SKM-1 (cell line): ENCODE data around the gene INMT.

Experiments
- DNase-seq: peaks from one replicate; lab custom pipeline; 2025; ENCODE audit not compliant: unreplicated experiment; lab: John Stamatoyannopoulos, UW

Gene INMT

DNA sequence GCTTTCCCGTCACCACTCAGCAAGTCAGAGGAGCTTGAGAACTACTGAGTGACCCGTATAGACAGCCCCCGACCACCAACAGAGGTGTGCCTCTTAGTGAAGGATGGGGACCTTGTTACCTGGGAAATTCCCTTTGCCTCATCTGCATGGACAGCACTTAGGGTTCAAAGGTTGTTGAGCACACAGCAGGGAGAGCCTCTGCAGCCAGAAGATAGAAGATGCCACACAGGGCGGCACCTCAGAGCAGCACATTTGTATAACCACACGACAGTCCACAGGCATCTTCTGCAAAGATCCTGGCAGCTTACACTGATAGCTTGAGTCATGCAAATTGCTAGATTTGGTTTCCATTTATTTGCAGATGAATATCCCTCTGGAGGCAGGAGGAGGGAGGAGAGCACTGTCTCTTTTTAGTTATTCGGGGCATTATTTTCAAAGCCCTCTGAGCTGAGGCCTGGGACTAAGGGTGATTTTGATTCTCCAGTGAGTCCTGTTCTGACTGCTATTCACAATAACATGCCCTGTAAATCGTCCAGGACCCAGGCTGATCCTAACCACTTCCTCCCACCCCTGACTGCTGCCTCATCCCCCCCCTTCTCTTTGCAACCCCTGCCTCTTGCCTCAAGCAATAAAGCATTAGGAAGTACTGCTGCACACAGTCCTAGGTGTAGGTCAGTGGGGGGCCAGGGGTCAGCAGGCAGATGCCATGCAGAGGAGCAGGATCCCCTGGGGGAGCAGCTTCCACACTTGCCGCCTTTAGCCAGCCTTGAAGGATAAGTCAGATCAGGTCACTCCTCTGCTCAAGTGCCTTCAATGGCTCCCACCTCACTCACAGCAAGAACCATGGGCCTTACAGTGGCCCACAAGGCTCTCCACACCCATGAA lies 24.6 kb upstream of the INMT start:
- DNase-seq: peak; percentile 13

DNA sequence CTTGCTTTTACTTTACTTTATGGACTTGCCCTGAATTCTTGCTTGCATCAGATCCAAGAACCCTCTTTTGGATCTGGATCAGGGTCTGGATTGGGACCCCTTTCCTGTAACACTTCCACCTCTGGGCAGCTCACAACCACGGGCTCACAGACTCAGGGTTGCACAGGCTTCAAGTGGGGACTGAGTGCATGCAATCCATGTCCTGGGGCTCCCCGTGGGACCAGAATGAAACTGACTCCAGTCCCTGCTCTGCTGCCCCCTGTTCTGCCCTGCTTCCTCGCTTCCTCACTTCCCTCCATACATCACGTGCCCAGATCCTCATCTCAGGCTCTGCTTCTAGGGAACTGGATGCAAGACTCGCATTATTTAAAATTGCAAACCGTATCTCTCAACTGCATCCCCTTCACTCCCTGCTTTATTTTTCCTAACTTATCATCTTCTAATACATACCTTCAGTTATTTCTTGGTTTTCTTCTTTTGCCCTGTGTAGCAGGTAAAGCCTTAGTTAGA lies 23.3 kb upstream of the INMT start:
- DNase-seq: no peak

DNA sequence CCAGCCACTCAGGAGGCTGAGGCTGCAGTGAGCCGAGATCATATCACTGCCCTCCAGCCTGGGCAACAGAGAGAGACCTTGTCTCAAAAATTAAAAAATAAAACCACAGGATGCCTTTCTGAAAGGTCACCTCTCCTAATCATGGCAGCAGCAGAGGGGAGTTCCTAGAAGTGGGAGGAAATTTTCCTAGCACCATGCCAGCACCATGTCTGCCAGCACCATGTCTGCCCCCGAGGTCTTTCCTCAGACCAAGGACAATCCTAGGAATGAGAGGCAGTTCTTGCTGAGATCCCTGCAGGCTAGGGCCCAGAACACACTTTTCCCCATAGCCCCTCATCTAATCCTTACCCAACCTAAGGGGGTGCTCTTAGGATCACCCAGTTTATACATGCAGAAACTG lies 22.3 kb upstream of the INMT start:
- no peak for DNase-seq

DNA sequence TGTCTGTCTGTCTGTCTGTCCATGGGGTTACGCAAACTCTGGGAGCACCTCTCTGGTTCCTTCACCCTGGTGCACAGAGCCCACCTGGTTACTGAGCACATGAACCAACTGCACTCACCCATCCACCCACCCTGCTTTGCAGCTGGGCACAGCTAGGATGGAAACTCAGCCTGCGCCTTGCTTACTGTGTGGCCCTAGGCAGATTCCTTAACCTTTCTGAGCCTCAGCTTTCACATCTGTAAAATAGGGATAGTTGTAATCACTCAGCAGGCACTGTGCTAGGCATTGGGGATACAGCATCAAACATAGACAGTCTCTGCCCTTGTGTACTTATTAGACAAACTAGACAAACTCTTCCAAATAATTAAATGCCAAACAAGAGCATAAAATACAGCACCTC lies 21.8 kb upstream of the INMT start:
- no peak for DNase-seq

DNA sequence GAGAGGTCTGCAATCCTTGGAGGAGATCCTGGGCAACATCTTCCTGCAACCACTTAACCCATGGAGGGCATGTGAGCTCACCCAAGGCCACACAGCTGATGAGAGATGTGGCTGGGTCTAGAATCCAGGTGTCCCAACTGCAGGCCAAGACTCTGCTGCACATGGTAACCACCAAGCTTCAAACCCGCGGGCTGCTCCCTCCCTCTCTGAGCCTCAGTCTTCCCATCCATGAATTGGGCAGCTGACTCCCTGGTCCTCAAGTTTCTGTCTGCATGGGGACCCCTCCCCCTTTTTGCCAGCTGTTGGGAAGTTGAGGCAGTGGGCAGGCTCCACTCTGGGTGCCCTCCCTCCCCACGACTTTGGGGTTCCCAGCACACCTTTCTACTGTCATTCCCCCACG lies 20.9 kb upstream of the INMT start:
- no peak for DNase-seq

DNA sequence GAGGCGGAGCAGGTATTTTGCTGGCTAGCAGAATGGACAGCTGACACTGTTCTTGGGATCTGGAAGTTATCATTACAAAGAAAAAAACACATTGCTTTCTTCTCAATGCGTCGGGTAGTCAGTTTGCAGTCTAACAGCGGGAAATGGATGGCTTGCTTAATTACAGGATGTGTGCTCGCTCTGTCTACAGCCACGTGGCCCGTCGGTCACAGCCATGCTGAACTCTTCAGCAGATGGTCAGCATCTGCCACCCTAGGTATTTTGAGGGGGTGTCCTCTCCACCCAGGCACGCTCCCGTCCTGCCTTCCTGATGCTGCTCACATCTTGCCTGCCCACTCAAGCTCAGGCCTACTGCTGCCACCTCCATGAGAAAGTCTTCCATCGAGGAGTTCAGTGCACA lies 20.4 kb upstream of the INMT start:
- no peak for DNase-seq

DNA sequence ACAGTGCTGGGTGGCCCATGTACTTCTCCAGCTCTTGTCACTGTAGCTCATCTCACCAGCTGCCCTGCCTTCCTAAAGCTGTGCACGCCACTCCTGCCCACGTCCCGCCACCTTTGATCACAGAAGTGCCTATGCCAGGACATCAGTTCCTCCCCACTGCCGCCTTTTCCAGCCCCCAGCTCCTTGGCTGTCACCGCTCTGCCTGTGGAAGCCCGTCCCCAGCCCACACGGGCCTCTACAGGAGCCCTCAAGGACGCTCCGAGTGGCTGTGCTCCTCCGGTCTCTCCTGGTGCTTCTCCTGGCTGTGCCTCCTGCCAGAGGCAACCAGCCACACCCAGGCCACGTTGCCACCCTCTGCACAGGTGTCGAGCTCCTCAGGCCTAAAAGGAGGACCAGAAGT lies 19.3 kb upstream of the INMT start:
- no peak for DNase-seq

DNA sequence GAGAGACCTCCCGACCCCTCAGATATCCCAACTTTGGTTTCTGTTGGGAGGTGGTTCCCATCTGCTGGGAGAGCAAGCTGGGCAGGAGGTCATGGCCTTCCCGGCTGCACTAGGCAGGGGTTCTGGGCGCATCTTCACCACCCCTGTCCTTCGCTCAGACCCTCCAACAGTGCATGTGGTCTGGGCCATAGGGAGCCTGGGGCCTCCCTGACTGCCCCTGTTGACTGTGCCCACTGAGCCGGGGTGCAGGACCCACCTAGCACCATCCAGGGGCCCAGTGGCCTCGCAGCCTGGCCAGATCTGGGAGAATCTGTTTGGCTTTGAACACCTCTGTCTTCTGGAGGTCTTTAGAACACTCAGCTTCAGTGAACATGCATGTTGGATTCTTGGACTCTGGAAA lies 18.7 kb upstream of the INMT start:
- DNase-seq: no peak

DNA sequence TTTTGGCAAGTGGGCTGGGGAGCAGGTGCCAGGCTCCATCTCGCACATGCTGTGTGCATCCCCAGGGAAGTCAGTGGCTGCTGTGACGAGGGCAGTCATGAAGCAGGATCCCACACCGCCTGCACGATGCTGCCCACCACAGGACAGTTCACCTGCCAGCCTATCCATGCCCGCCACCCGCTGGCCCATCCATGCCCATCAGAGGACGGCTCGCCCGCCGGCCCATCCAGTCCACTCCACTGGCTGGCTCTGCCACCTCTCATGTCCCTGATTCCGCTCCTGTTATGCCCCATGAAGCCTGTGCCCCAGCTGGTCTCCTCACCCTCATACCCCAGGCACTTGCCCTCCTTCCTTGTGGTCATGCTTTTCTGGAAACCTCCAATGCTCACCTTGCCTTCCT lies 18.2 kb upstream of the INMT start:
- DNase-seq: no peak

DNA sequence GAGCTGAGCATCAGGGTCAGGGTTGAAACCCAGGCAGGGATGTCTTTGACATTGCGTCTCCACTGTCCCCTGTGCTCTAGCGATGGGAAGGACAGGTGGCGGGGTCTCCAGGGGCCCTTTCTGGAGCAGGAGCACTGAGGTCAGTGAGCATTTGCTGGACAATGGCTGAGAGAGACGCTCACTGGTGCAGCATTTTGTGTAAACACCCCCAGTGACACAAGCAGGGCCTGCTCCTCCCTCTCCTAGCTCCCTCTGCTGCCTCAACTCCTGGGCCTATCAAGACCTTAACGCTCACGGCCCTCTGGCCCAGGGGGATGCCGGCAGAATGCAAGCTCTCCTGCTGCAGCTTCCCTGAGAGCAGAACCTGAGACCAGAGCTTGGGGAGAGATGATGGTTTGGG lies 17.4 kb upstream of the INMT start:
- no peak for DNase-seq

DNA sequence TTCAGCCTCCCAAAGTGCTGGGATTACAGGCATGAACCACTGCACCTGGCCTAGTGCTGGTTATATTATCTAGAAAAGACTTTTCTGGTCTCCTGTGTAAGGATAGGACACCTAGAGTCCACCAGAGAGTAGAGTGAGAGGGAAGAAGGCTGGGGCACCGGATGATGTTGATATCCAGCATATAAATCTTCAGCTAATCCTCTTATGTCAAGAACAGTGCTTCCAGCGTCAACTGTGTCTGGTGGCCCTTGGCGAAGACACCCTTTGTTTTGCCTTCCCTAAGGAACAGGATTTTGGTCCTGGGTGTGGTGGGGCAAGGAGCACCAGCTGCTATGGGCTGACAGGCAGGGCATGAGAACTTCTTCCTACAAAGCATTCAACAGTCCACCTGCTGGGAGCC lies 16.3 kb upstream of the INMT start:
- no peak for DNase-seq

DNA sequence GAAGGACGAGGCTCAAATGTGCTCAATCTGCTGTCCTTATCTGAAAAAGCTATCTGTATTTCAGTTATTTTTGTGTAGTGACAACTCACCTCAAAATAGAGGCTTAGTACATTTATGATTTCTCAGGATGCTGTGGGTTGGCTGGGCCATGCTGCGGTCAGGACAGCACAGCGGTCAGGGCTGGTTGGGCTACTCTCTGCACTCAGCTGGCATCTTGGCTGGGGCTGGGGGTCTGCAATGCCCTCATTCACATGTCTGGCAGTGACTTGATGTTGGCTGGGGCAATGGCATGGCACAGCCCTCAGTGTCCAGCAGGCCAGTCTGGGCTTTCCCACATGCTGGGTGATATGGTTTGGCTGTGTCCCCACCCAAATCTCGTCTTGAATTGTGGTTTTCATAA lies 15.6 kb upstream of the INMT start:
- DNase-seq: no peak

DNA sequence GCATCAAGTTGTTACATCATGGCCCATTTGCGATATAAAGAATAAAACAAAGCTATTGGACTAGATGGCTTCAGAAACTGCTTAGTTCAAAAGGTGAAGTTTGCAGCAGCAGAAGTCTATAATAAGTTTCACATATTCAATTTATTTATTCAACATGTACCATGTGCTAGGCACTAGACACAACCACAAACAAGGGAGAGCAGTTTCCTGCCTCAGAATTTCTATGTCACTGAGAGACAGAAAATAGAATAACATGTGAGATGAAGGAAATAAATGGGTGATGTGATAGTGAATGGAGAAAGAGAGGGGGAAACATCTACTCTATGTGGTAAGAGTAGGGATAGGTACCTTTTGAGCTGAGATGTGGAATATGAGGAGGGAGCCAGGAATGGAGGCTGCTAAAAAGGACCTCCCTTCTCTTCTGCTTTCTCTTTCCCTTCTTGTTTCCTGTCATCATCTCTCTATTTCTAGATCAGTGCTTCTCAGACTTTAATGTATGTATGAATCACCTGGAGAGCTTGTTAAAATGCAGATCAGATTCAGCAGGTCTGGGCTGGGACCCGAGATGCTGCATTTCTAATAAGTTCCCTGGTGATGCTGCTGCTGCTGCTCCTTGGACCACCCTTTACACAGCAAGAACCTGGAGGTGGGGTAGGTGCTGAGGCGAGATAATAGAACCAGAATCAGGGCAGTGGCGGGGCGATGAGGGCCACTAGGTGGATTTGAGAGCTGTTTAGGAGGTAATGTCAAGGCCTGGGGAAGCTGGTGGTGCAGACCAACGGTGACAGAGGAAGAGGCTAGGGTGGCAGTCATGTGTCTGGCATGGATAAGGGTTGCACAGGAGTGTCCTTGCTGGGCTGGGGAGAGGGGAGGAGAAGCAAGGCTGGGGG lies 13.7 kb upstream of the INMT start:
- DNase-seq: no peak

DNA sequence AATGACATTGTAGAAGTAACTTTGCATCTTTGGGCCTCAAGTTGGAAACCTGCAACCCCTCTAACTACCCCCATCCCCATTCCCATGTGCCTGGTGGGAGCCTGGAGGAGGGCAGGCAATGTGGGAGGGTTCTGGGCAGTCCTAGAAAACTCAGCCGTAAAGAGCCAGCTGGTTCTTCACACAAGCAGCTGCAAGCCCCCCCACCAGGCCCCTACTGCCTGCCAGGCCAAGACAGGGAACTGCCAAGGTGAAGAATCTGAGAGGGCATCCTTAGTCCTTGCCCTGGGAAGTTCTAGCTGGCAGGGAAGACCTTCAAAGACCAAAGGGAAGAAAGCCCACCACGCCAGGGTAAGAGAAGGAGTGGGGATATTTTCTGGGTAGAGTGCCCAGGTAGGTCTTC lies 12.2 kb upstream of the INMT start:
- DNase-seq: no peak

DNA sequence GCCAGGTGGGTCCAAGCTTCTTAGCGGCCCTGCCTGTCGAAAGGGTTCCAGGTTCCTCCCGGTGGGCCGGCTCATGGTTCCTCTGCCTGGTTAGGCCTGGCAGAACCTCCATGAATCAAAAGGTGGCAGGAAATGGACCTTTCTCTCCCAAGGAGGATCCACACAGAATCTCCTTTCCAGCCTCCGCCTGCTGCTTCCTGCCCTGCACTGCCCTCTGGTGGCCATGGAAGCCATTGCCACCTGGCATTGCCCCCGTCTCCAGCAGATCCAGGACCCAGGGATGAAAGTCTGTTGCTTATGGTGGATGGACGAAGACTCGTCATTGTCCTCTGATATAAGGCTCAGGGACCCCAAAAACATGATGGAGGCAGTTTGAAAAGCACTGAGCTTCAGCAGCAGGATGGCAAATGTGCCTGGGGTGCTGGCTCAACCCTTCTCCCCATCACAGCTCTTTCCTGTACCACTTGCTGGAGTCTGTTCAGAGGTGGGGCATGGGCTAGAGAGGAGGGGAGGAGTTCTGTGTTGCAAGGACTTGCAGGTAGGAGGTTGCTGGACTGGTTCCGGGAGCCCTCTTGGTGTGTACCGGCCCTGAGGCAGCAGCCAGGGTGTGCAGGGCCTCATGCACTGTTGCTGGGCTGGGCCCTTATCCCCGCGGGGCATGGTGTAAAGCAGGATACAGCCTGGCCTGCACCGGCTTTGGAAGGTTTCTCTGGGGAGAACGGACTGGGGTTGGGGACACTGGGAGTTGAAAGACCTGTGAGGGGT lies 11.3 kb upstream of the INMT start:
- DNase-seq: peak; percentile 36

DNA sequence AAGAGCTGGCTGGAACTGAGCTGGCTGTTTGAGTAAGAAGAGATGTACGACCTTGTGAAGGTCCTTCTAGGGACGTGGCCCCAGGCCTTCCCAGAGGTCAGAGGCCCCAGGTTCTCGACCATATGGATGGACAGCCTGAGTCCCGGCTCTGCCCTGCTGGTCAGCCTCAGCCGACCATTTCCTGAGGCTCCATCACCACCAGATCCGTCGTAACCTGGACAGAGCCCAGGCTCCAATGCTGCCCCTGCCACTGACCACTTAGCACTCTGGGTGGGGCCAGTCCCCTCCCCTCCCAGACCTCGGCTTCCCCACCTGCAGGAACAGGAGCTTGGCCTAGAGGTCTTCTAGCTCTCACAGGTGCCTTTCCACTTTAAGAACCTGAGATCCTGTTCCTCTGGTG lies 10.6 kb upstream of the INMT start:
- DNase-seq: no peak

DNA sequence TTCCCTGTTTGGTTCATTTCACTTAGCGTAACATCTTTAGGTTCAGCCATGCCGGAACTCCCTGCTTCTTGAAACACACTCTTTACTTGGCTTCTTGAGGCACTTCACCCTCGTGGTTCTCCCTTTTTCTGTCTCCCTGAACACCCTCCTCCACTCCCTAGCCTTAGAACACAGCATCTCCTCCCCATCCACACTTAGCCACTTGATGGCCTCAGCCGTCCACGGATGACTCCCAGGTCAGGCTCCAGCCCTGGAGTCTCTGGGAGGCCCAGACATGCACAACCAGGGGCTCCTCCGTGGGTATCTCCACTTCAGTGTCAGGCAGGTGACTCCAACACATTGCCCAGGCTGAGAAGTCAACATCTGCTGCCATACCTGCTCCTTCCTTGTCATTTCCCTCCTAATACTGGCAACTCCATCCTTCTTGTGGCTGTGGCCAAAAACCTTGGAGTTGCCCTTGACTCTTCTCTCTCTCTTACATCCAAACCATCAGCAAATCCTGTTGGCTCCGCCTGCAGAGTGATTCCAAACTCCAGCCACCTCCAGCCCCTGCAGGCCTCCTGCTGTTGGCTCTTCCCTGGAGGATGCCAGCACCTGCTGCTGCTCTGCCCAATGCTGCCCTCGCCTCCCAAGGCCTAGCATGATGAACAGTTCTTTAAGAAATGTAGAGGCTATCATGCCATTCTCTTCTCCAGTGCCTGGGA lies 8.4 kb upstream of the INMT start:
- no peak for DNase-seq

DNA sequence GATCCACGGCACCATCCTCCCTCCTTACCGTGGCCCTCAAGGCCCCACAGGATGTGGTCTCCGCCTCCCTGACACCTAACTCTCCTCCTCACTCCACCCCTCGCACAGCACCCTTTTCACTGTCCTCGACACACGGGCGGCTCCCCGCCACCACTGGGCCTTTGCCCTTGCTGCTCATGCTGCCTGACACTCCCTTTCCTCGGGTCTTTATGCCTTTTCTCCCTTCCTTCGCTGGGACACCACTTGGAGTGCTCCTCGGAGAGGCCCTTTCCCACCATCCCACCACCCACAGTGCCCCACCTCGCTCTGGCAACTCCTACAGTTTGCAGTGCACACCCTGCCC lies 7.9 kb upstream of the INMT start:
- DNase-seq: no peak

DNA sequence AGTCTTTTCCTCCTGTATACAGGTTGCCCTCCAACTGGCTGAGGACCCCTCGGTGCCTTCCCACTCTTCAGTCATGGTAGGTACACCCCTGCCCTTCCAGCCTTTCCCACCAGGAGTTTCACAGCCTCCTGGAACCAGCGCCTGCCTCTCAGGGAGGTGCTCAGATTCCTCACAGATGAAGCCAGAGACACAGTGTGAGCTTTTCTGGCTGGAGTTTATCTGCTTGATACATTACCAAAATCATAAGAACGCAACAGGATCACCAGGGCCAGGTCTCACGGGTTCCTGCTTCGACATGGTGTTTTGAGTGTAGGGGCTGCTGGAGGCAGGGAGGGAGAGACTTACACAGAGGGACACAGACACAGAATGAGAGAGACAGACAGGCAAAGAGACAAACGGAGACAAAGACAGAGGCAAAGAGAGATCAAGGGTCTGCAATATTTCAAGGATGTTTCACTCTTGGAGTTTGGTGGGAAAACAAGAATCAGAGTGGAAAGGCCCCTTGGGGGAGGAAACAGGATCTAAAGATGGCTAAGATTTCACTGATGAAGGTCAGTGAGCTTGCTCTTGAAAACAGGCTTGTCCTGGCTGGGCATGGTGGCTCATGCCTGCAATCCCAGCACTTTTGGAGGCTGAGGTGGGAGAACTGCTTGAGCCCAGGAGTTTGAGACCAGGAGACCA lies 6.5 kb upstream of the INMT start:
- DNase-seq: no peak

DNA sequence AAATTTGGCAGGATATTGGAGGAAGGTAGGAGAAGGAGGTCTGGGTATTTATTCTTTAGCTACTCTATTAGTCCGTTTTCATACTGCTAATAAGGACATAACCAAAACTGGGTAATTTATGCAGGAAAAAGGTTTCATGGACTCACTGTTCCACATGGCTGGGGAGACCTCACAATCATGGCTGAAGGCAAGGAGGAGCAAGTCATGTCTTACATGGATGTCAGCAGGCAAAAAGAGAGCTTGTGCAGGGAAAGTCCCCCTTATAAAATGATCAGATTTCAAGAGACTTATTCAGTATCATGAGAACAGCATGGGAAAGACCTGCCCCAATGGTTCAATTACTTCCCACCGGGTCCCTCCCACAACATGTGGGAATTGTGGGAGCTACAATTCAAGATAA lies 1.9 kb upstream of the INMT start:
- no peak for DNase-seq
